Measurements from ENCODE around the gene DCUN1D1.

- TF ChIP-seq REST (IDR thresholded peaks at IDR 0.05; ENCODE audit: insufficient replicate concordance, low read depth) (no peak), CTCF (IDR thresholded peaks at IDR 0.05; ENCODE audit: insufficient read depth, low read length) (no peak), POLR2AphosphoS5 (IDR thresholded peaks at IDR 0.05; ENCODE audit: low read depth) (no peak)
Measured at GRCh38 chr3:182936239-182936917, 44.0 kb downstream of the DCUN1D1 start.
